Adipocyte (in vitro differentiated cells): ENCODE results near the gene CEP162.
"Not testable (repeated sequence)": the region's sequence is repeated elsewhere in the genome, so short reads cannot be mapped to it uniquely, and the experiment has no call there.

Experiments
- DNase-seq: peaks from one replicate; pipeline ENCODE4 v3.0.0-alpha.2; 2015; ENCODE audit warnings: low read depth
- H3K27me3 ChIP-seq: replicated peaks from 2 replicates; pipeline ENCODE4 v1.7.0; 2013; ENCODE audit warnings: mild to moderate bottlenecking, low read length, moderate library complexity; ENCODE audit not compliant: control insufficient read depth, insufficient read depth
- H3K36me3 ChIP-seq: 2 replicates; pipeline ENCODE4 v1.7.0; 2013; ENCODE audit warnings: low read length, mild to moderate bottlenecking, moderate library complexity; ENCODE audit not compliant: control insufficient read depth, insufficient read depth, severe bottlenecking
- H3K4me1 ChIP-seq: 2 replicates; pipeline ENCODE4 v1.7.0; 2013; ENCODE audit warnings: mild to moderate bottlenecking, low read length, moderate library complexity; ENCODE audit not compliant: control insufficient read depth, insufficient read depth
- H3K4me3 ChIP-seq: 2 replicates; pipeline ENCODE4 v1.7.0; 2013; ENCODE audit warnings: mild to moderate bottlenecking, low read length, moderate library complexity
- H3K9ac ChIP-seq: 2 replicates; pipeline ENCODE4 v1.7.0; 2013; ENCODE audit warnings: mild to moderate bottlenecking, low read length, moderate library complexity
- H3K9me3 ChIP-seq: 2 replicates; pipeline ENCODE4 v1.7.0; 2013; ENCODE audit warnings: mild to moderate bottlenecking, low read length, moderate library complexity; ENCODE audit not compliant: control insufficient read depth

The CEP162 gene

DNA sequence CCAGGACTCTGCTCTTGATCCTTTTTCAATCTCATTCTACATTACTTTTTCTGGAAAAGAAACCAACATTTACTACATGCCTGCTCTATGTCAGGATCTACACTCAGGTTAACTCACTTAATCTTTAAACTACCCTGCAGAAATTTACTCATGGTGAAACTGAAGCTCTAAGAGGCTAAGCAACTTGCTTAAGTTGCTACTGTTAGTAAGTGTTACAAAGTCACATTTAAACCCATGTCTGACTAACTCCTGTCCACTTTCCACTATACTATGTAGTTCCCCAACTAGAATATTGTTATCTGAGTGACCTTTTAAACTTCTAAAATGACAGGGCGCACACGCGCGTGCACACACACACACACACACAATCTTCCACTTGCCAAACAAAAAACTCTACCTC is 5.0 kb downstream of the CEP162 start:
- Histone ChIP-seq H3K27me3 (no peaks in the 10 kb centered on the region), H3K9ac (no peak overlapping the region), H3K4me1 (peaks cover 13% of the 10 kb centered on the region), H3K4me3 (no peak overlapping the region), H3K36me3 (no peaks in the 10 kb centered on the region), H3K9me3 (no peaks in the 10 kb centered on the region)
- no peak for DNase-seq

DNA sequence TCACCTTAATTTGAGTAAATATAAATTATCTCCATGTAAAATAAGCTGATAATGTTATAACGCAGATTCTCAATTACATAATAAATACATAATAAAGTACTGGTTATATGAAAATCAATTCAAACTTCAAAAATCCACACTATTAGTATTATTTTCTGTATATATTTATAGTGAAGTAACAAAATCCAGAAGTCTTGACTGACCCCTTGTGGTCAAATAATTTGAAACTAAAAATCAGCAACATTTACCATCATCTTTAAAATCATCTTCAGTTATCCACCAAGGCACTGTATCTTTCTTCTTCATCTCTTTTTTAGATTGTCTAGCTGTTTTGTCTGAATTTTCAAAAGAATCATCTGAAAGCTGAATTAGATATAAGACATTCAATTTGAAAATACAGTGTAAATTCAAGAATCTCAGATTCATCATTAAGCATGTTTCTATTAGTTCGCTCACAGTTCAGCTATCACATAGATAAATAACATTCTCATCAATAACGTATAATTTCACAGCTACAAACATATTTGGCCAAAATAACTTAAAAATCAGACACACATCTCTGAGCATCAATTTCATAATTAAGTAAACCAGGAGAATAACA is 6.5 kb downstream of the CEP162 start:
- Histone ChIP-seq H3K9me3 (no peaks in the 10 kb centered on the region), H3K36me3 (no peaks in the 10 kb centered on the region), H3K27me3 (no peaks in the 10 kb centered on the region), H3K9ac (no peak overlapping the region), H3K4me3 (no peak overlapping the region), H3K4me1 (peaks cover 7% of the 10 kb centered on the region)
- DNase-seq: peak; percentile 68

DNA sequence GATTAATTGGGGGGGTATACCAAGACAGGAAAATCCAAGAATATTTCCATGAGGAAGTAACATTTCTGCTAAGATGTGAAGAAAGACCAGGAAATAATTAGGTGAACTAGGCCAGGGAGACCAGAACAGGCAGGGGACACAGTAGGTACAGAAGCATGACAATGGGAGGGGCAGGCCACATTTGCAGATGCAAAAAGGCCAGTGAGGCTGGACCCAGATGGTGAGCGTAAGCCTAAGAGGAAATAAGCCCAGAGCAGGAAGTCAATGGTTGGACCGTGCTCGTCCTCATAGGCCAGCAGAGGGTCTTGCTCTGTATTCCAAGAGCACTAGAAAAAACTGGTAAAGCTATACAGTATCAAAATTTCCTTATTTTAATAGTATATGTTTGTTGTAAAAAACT is 9.4 kb downstream of the CEP162 start:
- H3K4me1 ChIP-seq: no peaks in the 10 kb centered on the region
- H3K9ac ChIP-seq: no peak overlapping the region
- no peak overlapping the region for H3K4me3 ChIP-seq
- H3K9me3 ChIP-seq: no peaks in the 10 kb centered on the region
- no peak for DNase-seq
- no peaks in the 10 kb centered on the region for H3K27me3 ChIP-seq
- H3K36me3 ChIP-seq: peaks cover 12% of the 10 kb centered on the region

DNA sequence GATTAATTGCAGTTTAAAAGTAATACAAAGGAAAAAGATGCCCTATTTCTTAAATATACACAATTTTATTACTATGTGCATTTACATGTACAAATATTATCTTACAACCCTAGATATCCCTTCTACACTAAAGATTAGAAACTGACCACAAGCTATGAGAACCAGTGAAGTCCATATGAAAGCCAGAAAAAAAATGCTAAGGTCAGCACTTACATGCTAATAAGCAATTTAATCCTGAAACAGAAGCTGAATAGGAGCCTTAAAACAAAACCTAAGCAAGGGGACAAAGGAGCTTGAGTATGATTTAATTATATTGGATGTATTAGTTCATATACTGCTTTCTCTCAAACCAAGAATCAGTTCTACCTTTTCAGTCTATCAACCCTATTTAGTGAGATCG is 14.2 kb downstream of the CEP162 start:
- no peaks in the 10 kb centered on the region for H3K4me1 ChIP-seq
- DNase-seq: no peak
- no peaks in the 10 kb centered on the region for H3K9me3 ChIP-seq
- no peak overlapping the region for H3K4me3 ChIP-seq
- H3K36me3 ChIP-seq: peaks cover 24% of the 10 kb centered on the region
- no peaks in the 10 kb centered on the region for H3K27me3 ChIP-seq
- H3K9ac ChIP-seq: no peak overlapping the region

DNA sequence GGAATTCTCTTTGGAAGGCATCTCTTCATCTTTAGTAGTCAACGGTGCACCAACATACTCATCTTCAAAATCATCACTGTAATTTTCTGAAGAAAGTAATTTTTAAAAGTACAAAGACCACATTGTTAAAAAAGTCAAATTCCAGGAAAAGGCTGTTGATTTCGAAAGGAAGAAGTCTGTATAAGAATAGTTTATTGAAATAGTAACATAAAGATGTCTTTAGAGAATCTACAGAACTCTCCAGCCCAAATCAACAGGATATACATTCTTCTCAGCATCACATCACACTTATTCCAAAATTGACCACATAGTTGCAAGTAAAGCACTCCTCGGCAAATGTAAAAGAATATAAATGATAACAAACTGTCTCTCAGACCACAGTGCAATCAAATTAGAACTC is 23.4 kb downstream of the CEP162 start:
- Histone ChIP-seq H3K4me3 (no peak overlapping the region), H3K9ac (no peak overlapping the region), H3K36me3 (peaks cover 13% of the 10 kb centered on the region), H3K4me1 (peaks cover 10% of the 10 kb centered on the region), H3K9me3 (no peaks in the 10 kb centered on the region), H3K27me3 (no peaks in the 10 kb centered on the region)
- DNase-seq: no peak

DNA sequence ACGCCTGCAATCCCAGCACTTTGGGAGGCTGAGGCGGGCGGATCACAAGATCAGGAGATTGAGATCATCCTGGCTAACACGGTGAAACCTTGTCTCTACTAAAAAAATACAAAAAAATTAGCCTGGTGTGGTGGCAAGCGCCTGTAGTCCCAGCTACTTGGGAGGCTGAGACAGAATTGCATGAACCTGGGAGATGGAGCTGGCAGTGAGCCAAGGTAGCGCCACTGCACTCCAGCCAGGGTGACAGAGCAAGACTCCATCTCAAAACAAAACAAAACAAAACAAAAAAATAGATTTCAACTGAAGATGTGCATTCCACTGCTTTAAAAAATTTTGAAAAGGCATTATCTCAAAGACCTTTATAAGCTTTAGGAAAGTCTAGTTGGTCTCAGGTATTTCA is 27.5 kb downstream of the CEP162 start:
- not testable (repeated sequence) for H3K4me3 ChIP-seq, H3K36me3 ChIP-seq, H3K9ac ChIP-seq, H3K27me3 ChIP-seq, DNase-seq, H3K9me3 ChIP-seq
- peaks cover 10% of the 10 kb centered on the region for H3K4me1 ChIP-seq

DNA sequence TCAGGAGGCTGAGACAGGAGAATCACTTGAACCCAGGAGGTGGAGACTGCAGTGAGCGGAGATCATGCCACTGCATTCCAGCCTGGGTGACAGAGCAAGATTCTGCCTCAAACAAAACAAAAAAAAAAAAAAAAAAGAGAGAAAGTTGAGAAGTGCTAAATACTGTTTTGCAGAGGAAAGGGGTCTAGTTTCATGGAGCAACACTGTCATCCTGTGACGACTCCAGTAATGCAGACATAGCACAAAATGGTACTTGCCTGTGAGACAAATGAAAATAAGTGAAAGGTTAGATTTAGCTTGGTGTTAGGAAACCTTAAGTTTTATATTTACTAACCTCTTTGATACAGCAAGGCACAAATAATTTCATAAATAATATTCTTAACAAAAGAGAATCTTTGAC is 29.7 kb downstream of the CEP162 start:
- Histone ChIP-seq H3K36me3 (peaks cover 16% of the 10 kb centered on the region), H3K4me1 (peaks cover 14% of the 10 kb centered on the region), H3K4me3 (no peak overlapping the region), H3K27me3 (no peaks in the 10 kb centered on the region), H3K9me3 (no peaks in the 10 kb centered on the region), H3K9ac (no peak overlapping the region)
- DNase-seq: no peak

DNA sequence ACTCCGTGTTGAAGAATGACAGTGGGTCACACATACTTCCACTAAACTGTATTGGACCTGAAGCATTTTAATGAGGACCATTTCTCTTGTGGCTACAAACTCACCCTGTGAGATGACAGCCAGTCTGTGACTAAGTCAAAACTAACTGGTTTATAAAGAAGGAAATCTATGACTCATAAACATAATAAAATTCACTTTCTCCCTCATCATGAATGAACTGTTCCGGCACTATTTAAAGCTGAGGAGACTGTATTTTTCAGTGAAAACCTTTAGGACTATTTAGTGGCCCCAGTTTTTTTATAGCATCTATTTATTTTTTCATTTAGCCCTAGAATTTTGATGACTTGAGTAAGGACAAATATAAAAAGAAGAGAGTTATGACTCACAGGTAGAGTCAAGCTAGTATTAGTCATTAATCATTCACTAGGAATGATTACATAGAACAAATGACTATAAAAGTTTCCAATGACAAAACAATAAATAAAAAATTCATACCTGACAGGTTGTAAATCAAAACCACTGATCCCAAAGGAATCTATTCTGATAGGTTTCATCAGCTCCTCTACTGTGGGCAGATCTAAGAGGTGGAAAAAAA is 34.2 kb downstream of the CEP162 start:
- H3K9ac ChIP-seq: no peak overlapping the region
- peaks cover 4% of the 10 kb centered on the region for H3K4me1 ChIP-seq
- H3K27me3 ChIP-seq: no peaks in the 10 kb centered on the region
- H3K9me3 ChIP-seq: no peaks in the 10 kb centered on the region
- H3K36me3 ChIP-seq: peaks cover 30% of the 10 kb centered on the region
- peak; percentile 26 for DNase-seq
- H3K4me3 ChIP-seq: no peak overlapping the region

DNA sequence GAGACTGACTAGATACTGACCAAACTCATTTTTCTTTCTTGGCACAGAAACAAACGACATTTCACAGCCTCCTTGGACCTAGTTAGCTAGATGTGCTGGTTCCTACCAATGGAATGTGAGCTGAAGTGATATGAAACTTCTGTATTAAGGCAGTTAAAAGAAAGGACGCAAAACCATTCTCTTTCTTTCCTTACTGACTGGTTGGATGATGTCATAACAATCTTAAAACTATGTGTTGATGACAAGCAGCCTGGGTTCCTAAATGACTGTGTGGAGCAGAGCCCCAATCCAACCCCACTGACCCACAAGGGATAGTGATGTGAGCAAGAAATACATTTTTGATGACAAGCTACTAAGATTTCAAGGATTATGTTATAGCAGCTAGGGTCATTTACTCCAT is 35.6 kb downstream of the CEP162 start:
- no peak overlapping the region for H3K9ac ChIP-seq
- H3K9me3 ChIP-seq: no peaks in the 10 kb centered on the region
- no peak for DNase-seq
- H3K4me3 ChIP-seq: no peak overlapping the region
- H3K27me3 ChIP-seq: no peaks in the 10 kb centered on the region
- peaks cover 4% of the 10 kb centered on the region for H3K4me1 ChIP-seq
- peaks cover 35% of the 10 kb centered on the region for H3K36me3 ChIP-seq

DNA sequence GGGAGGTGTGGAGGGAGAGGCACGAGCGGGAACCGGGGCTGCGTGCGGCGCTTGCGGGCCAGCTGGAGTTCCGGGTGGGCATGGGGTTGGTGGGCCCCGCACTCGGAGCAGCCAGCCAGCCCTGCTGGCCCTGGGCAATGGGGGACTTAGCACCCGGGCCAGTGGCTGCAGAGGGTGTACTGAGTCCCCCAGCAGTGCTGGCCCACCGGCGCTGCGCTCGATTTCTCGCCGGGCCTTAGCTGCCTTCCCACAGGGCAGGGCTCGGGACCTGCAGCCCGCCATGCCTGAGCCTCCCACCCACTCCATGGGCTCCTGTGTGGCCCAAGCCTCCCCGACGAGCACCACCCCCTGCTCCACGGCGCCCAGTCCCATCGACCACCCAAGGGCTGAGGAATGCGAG is 38.1 kb downstream of the CEP162 start:
- H3K9me3 ChIP-seq, H3K4me1 ChIP-seq, H3K27me3 ChIP-seq, H3K4me3 ChIP-seq, DNase-seq, H3K9ac ChIP-seq: not testable (repeated sequence)
- H3K36me3 ChIP-seq: peaks cover 41% of the 10 kb centered on the region

DNA sequence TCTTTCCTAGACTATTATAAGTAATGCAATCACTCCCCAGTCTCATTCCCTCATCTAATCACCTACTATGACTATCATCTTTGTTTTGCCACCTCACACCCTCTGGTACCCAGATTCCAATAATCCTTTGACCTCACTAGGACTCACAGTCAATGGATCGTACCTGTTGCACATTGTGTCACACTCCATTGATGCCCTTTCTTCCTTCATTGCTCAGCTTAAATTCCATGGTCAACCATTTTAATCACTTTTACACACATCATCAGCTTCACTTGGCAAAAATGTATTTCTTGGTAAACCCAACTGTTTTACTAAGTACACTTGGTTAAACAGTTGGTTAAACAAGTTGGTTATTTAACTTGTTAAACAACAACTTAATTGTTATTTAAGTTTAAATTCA is 44.0 kb downstream of the CEP162 start:
- H3K9me3 ChIP-seq: no peaks in the 10 kb centered on the region
- H3K4me1 ChIP-seq: no peaks in the 10 kb centered on the region
- H3K9ac ChIP-seq: no peak overlapping the region
- H3K36me3 ChIP-seq: peaks cover 18% of the 10 kb centered on the region
- no peak for DNase-seq
- H3K27me3 ChIP-seq: no peaks in the 10 kb centered on the region
- no peak overlapping the region for H3K4me3 ChIP-seq

DNA sequence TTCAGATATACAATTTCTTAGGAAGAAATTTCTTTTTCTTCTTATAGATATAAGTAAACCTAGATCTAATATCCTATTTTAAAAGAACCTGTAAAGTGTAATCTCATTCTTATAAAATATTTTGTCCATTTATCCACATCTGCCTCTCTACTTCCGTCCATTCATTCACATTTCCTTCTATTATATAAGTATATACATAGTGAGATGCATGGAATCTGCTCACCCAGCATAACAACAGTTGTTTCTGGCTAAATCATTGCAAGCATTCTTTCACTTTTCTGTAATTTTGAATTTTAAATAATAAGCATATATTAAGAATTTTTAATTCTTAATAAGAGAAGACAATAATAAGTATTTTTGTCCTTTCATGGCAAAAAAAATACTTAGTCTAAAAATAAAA is 45.4 kb downstream of the CEP162 start:
- DNase-seq: no peak

More for the DNA sequence above, 45.4 kb downstream of the CEP162 start:
- Histone ChIP-seq H3K27me3 (no peaks in the 10 kb centered on the region), H3K9me3 (no peaks in the 10 kb centered on the region), H3K36me3 (peaks cover 13% of the 10 kb centered on the region), H3K4me1 (no peaks in the 10 kb centered on the region), H3K4me3 (no peak overlapping the region), H3K9ac (no peak overlapping the region)
